Left lobe of liver (tissue), 2 donors: ENCODE results near the gene CAMTA1. TPM values are rescaled to one million over a fixed set of nuclear protein-coding genes. Genes with fewer than 3 reads are reported as not detected.
"Not testable (repeated sequence)": the region's sequence is repeated elsewhere in the genome, so short reads cannot be mapped to it uniquely, and the experiment has no call there.

ENCODE experiments used
- ATAC-seq: fragments of 200-7000 bp; cut with Tn5 transposase; one replicate; pipeline ENCODE4 v1.9.1; 2020; ENCODE audit warnings: mild to moderate bottlenecking, moderate library complexity
- DNase-seq: peaks from one replicate; pipeline ENCODE4 v3.0.0-alpha.2; 2020; ENCODE audit warnings: low spot score
- total RNA-seq: library from RNA; stranded (reverse); gene quantifications from one replicate; pipeline ENCODE4 v1.2.1, GENCODE V29; 2021
- donor health status: DM: no; HTN: no; CAD: no; lungs with moderate emphysema.
- donor health status: DM: no; HTN: yes; CAD: no.

CAMTA1 gene
- total RNA-seq, 1 donor from 2014 or later = 33.6 TPM

- no peak for DNase-seq
- ATAC-seq = no peak
Observed at GRCh38 chr1:7781923-7782495, 996.8 kb downstream of the CAMTA1 start.

GRCh38 chr1:7783178-7783711 lies 998.0 kb downstream of the CAMTA1 start:
- ATAC-seq = peak; percentile 74
- peak; percentile 87 for DNase-seq

GRCh38 chr1:7783826-7784491 lies 998.7 kb downstream of the CAMTA1 start, which contains the start of gene PER3:
TSS of gene PER3 (plus strand) at chr1:7784291. CDS start at chr1:7784878, 587 bp downstream.
- peak; percentile 82 for ATAC-seq
- peak; percentile 99 for DNase-seq

- DNase-seq (no peak), ATAC-seq (peak; percentile 51)
Observed at GRCh38 chr1:7784492-7785071, 999.3 kb downstream of the CAMTA1 start.

- no peak for ATAC-seq
- no peak for DNase-seq
Observed at GRCh38 chr1:7785108-7785507, 999.9 kb downstream of the CAMTA1 start.

GRCh38 chr1:7786795-7787194 lies 1001.5 kb downstream of the CAMTA1 start:
- no peak for ATAC-seq

GRCh38 chr1:7789828-7790227 lies 1004.6 kb downstream of the CAMTA1 start:
- DNase-seq = no peak
- ATAC-seq = peak; percentile 54

More at GRCh38 chr1:7786795-7787194, 1001.5 kb downstream of the CAMTA1 start:
- DNase-seq = no peak

- ATAC-seq = not testable (repeated sequence)
Observed at GRCh38 chr1:7791027-7791426, 1005.8 kb downstream of the CAMTA1 start.

GRCh38 chr1:7795406-7795805 lies 1010.2 kb downstream of the CAMTA1 start:
- DNase-seq = no peak
- no peak for ATAC-seq

More at GRCh38 chr1:7791027-7791426, 1005.8 kb downstream of the CAMTA1 start:
- not testable (repeated sequence) for DNase-seq

GRCh38 chr1:7805460-7805859 lies 1020.2 kb downstream of the CAMTA1 start:
- ATAC-seq = peak; percentile 56
- DNase-seq = no peak

- ATAC-seq (peak; percentile 56), DNase-seq (no peak)
Observed at GRCh38 chr1:7808253-7808844, 1023.1 kb downstream of the CAMTA1 start.

- ATAC-seq (no peak), DNase-seq (no peak)
Observed at GRCh38 chr1:7809742-7810141, 1024.5 kb downstream of the CAMTA1 start.

- ATAC-seq = no peak
- no peak for DNase-seq
Observed at GRCh38 chr1:7810395-7810794, 1025.1 kb downstream of the CAMTA1 start.

- DNase-seq (no peak), ATAC-seq (no peak)
Observed at GRCh38 chr1:7811476-7811875, 1026.2 kb downstream of the CAMTA1 start.

GRCh38 chr1:7813677-7814373 lies 1028.6 kb downstream of the CAMTA1 start:
- ATAC-seq = no peak
- no peak for DNase-seq

Other genes starting within 250 kb of the CAMTA1 start
- 11.1 TPM for gene NOL9, start 230.9 kb upstream of the CAMTA1 start, total RNA-seq
- gene TAS1R1, start 230.1 kb upstream of the CAMTA1 start, total RNA-seq = 0.05 TPM
- gene ZBTB48, start 205.5 kb upstream of the CAMTA1 start, total RNA-seq = 38.4 TPM
- gene KLHL21, start 182.6 kb upstream of the CAMTA1 start, total RNA-seq = 20.0 TPM
- gene PHF13, start 171.7 kb upstream of the CAMTA1 start, total RNA-seq = 5.5 TPM
- gene THAP3, start 160.6 kb upstream of the CAMTA1 start, total RNA-seq = 9.7 TPM
- 29.5 TPM for gene DNAJC11, start 83.6 kb upstream of the CAMTA1 start, total RNA-seq